A549 (cell line): ENCODE data around the gene DNAJC2. TPM values are rescaled to one million over a fixed set of nuclear protein-coding genes. Genes with fewer than 3 reads are reported as not detected.

ENCODE experiments used
- ATAC-seq, 2 experiments: fragments of 200-7000 bp in 1 of 2; fragments of >200 bp in 1 of 2; cut with Nextera tagmentation in 1 of 2; cut with Tn5 transposase in 1 of 2; 3 replicates each; pipeline versions ENCODE4 v1.8.0 to v1.9.1; 2018 to 2020; ENCODE audit warnings: mild to moderate bottlenecking in 1 of 2, moderate library complexity in 1 of 2
- CTCF ChIA-PET: fragments of 300-600 bp; sonication (Branson Sonifier 250); formaldehyde crosslinking; extraction: SDS; loops from one replicate; lab custom pipeline; 2021; ENCODE audit warnings: antibody characterized with exemption, inconsistent platforms; lab: Yijun Ruan, JAX
- POLR2A ChIA-PET: fragments of 350-600 bp; formaldehyde crosslinking; extraction: SDS; loops from one replicate; lab custom pipeline; 2021; ENCODE audit warnings: antibody characterized with exemption, inconsistent platforms; lab: Yijun Ruan, JAX
- DNase-seq, 2 experiments: peaks; one replicate each; pipeline versions ENCODE4 v3.0.0 to v3.0.0-alpha.2; 2011 to 2016; ENCODE audit warnings: low read depth in 1 of 2, low spot score in 1 of 2
- FAIRE-seq: peaks from 2 replicates; lab custom pipeline; 2011; peaks lifted over from hg19 to GRCh38; lab: Jason Lieb, UNC
- H3K27ac ChIP-seq, 2 experiments: fragments of >200 bp; sonication (Bioruptor Twin); formaldehyde crosslinking; 3 replicates each; pipeline ENCODE4 v1.5.1; 2016 to 2017
- H3K4me1 ChIP-seq: fragments of >200 bp; sonication (Bioruptor Twin); formaldehyde crosslinking; 3 replicates; pipeline ENCODE4 v1.6.1; 2016
- H3K4me2 ChIP-seq: fragments of >200 bp; sonication (Bioruptor Twin); formaldehyde crosslinking; 3 replicates; pipeline ENCODE4 v1.6.1; 2016
- H3K4me3 ChIP-seq: fragments of >200 bp; sonication (Bioruptor Twin); formaldehyde crosslinking; 3 replicates; pipeline ENCODE4 v1.5.1; 2016
- H3K9me3 ChIP-seq: fragments of >200 bp; sonication (Bioruptor Twin); formaldehyde crosslinking; 3 replicates; pipeline ENCODE4 v1.6.1; 2016
- ATOH8 ChIP-seq: fragments of 250-450 bp; sonication (Bioruptor Pico); IDR thresholded peaks from 2 replicates; pipeline ENCODE4 v1.5.0; 2020; ENCODE audit warnings: low read depth, mild to moderate bottlenecking, moderate library complexity
- CTCF ChIP-seq: fragments of >200 bp; sonication (Bioruptor Twin); formaldehyde crosslinking; IDR thresholded peaks from 3 replicates; pipeline ENCODE4 v1.5.1; 2016
- FOSB ChIP-seq: fragments of 250-450 bp; sonication (Bioruptor Pico); IDR thresholded peaks from 2 replicates; pipeline ENCODE4 v1.5.0; 2020; ENCODE audit warnings: mild to moderate bottlenecking, moderate library complexity
- FOSL2 ChIP-seq, 2 experiments: fragments of 450-650 bp in 1 of 2; fragments of >200 bp in 1 of 2; sonication (Bioruptor Twin) in 1 of 2; formaldehyde crosslinking; IDR thresholded peaks; 2 replicates each; pipeline versions ENCODE4 v1.5.0 to v1.6.1; 2016 to 2020; ENCODE audit warnings: mild to moderate bottlenecking in 1 of 2, moderate library complexity in 1 of 2
- FOXS1 ChIP-seq: fragments of 250-450 bp; sonication (Bioruptor Pico); IDR thresholded peaks from 2 replicates; pipeline ENCODE4 v1.5.0; 2020; ENCODE audit warnings: mild to moderate bottlenecking, moderate library complexity
- HES2 ChIP-seq: fragments of >200 bp; sonication (Bioruptor Twin); formaldehyde crosslinking; IDR thresholded peaks from 2 replicates; pipeline ENCODE4 v1.6.1; 2016
- HMGXB4 ChIP-seq: fragments of 250-450 bp; sonication (Bioruptor Pico); IDR thresholded peaks from 2 replicates; pipeline ENCODE4 v1.5.0; 2021; ENCODE audit warnings: mild to moderate bottlenecking, moderate library complexity, borderline replicate concordance
- HOXA7 ChIP-seq: fragments of 250-450 bp; sonication (Bioruptor Pico); IDR thresholded peaks from 2 replicates; pipeline ENCODE4 v1.5.0; 2020; ENCODE audit warnings: mild to moderate bottlenecking, moderate library complexity
- JUNB ChIP-seq: fragments of >200 bp; sonication (Bioruptor Twin); formaldehyde crosslinking; IDR thresholded peaks from 2 replicates; pipeline ENCODE4 v1.6.1; 2016
- MAZ ChIP-seq: fragments of 150-350 bp; IDR thresholded peaks from 2 replicates; pipeline ENCODE4 v1.6.1; 2014; ENCODE audit warnings: antibody characterized with exemption, low read depth, low read length, borderline replicate concordance
- MYC ChIP-seq: IDR thresholded peaks from 2 replicates; pipeline ENCODE4 v1.6.1; 2012; ENCODE audit warnings: mild to moderate bottlenecking, inconsistent platforms, low read length, improper control_type of control experiment, borderline replicate concordance
- NFE2L2 ChIP-seq: fragments of 150-350 bp; conservative IDR thresholded peaks from 2 replicates; pipeline ENCODE4 v1.6.1; 2014; ENCODE audit warnings: low read length
- POLR2AphosphoS2 ChIP-seq: conservative IDR thresholded peaks from 2 replicates; pipeline ENCODE4 v1.6.1; 2012; ENCODE audit warnings: low read length, improper control_type of control experiment, inconsistent platforms
- RARB ChIP-seq: fragments of 250-450 bp; sonication (Bioruptor Pico); IDR thresholded peaks from 2 replicates; pipeline ENCODE4 v1.8.0; 2021; ENCODE audit warnings: mild to moderate bottlenecking, moderate library complexity
- TFCP2L1 ChIP-seq: fragments of 250-450 bp; sonication (Bioruptor Pico); IDR thresholded peaks from 2 replicates; pipeline ENCODE4 v1.5.0; 2021; ENCODE audit warnings: mild to moderate bottlenecking
- TP53 ChIP-seq: fragments of 250-450 bp; sonication (Bioruptor Pico); IDR thresholded peaks from 2 replicates; pipeline ENCODE4 v1.5.0; 2021; ENCODE audit warnings: mild to moderate bottlenecking, moderate library complexity
- ZFP36 ChIP-seq: fragments of 450-650 bp; IDR thresholded peaks from 2 replicates; pipeline ENCODE4 v1.6.1; 2014; ENCODE audit warnings: borderline replicate concordance; ENCODE audit not compliant: partially characterized antibody
- WGBS: methylation state at CpG from one replicate; pipeline ENCODE4 v1.1.6; 2017; ENCODE audit errors: missing lambda C conversion rate; 5-methylcytosine and 5-hydroxymethylcytosine counted together
- polyA plus RNA-seq, 4 experiments: library from polyadenylated mRNA; depleted of rRNA in 3 of 4; stranded (reverse); fragments of >200 nt; fragmentation: RNase III in 1 of 4; extraction: RNeasy Plus Mini Kit Qiagen cat#74134 plus additional on column Dnase treatment in 1 of 4; gene quantifications; 2 replicates in 3 of 4; 3 replicates in 1 of 4; pipeline ENCODE4 v1.2.3, GENCODE V29; 2011 to 2017
- TF ChIP-seq, protein P1 (sequence below): fragments of 450-650 bp; IDR thresholded peaks from 2 replicates; pipeline ENCODE4 v1.6.1; 2014; ENCODE audit warnings: antibody characterized with exemption
- TF ChIP-seq, protein P2 (sequence below): fragments of >200 bp; sonication (Bioruptor Twin); formaldehyde crosslinking; IDR thresholded peaks from 3 replicates; pipeline ENCODE4 v1.6.1; 2016

The DNAJC2 gene
- polyA plus RNA-seq, 2 of the 4 experiments (the other 2 are of a cell fraction): 48.8 to 63.3 TPM

DNA sequence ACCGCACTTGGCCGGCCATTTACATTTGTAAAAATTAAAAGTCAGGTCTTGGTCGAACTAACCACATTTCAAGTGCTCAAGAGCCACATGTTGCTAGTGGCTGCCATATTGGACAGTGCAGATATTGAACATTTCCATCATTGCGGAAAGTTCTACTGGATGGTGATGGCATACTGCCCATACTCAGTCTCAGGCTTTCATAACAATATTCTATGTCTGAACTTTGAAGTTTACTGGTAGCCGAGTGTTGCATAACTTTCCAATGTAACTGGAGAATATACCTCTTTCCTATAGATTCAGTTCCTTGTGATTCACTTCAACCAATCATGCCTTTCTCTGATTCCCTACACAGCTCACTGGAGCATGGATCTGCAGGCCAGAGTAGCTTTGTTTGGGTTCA is 46.6 kb upstream of the DNAJC2 start:
- 83% methylated on average over 5 of the region's 5 CpGs for WGBS
- POLR2A ChIA-PET: no interaction called here

DNA sequence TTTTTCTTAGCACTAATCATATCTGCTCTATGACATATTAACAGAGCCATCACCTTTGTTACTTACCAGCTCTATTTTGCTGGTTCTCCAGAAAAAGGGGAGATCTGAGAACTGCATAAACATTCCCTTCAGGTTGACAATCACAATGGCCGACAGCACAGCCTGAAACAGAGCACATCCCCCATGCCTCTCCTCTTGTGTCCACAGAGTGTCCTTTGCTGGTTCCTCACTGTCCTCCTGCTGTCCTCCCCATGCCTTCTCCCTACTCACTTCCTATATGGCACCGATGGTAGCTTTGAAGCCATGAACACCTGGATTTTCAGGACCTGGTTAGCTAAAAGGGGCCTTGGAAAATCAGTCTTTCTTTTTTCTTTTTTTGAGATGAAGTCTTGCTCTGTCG is 44.7 kb upstream of the DNAJC2 start:
- ChIA-PET POLR2A (no interaction called here), CTCF (interaction anchor here (0.6 kb wide), 2 partner anchors 9 to 328 kb away, joined by 3 read pairs; no protein-coding TSS in a partner anchor)
- Histone ChIP-seq H3K27ac (no peak overlapping the region), H3K4me1 (no peaks in the 10 kb centered on the region), H3K9me3 (no peaks in the 10 kb centered on the region), H3K4me3 (no peak overlapping the region), H3K4me2 (no peak overlapping the region)
- DNase-seq: no peak
- no peak for ATAC-seq
- TF ChIP-seq RARB (CRISPR knock-in tag): no peak
- no peak for TF ChIP-seq JUNB
- TF ChIP-seq MYC: no peak
- TF ChIP-seq, protein P1, sequence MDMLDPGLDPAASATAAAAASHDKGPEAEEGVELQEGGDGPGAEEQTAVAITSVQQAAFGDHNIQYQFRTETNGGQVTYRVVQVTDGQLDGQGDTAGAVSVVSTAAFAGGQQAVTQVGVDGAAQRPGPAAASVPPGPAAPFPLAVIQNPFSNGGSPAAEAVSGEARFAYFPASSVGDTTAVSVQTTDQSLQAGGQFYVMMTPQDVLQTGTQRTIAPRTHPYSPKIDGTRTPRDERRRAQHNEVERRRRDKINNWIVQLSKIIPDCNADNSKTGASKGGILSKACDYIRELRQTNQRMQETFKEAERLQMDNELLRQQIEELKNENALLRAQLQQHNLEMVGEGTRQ: no peak
- no peak for TF ChIP-seq FOXS1
- no peak for TF ChIP-seq FOSB
- TF ChIP-seq MAZ: no peak
- TF ChIP-seq NFE2L2: no peak
- no peak for TF ChIP-seq CTCF
- TF ChIP-seq HMGXB4 (CRISPR knock-in tag): no peak
- no peak for TF ChIP-seq HOXA7 (CRISPR knock-in tag)
- TF ChIP-seq POLR2AphosphoS2: no peak
- TF ChIP-seq TP53 (CRISPR knock-in tag): no peak
- no peak for FAIRE-seq
- 40% methylated on average over 3 of the region's 3 CpGs for WGBS

More for the DNA sequence above, 46.6 kb upstream of the DNAJC2 start:
- no peak overlapping the region for H3K27ac ChIP-seq
- ATAC-seq (no peak), DNase-seq (no peak), FAIRE-seq (no peak)
- H3K4me2 ChIP-seq: no peak overlapping the region
- no peaks in the 10 kb centered on the region for H3K9me3 ChIP-seq
- CTCF ChIA-PET: no interaction called here
- H3K4me1 ChIP-seq: no peaks in the 10 kb centered on the region
- no peak overlapping the region for H3K4me3 ChIP-seq
- TF ChIP-seq, protein P2, sequence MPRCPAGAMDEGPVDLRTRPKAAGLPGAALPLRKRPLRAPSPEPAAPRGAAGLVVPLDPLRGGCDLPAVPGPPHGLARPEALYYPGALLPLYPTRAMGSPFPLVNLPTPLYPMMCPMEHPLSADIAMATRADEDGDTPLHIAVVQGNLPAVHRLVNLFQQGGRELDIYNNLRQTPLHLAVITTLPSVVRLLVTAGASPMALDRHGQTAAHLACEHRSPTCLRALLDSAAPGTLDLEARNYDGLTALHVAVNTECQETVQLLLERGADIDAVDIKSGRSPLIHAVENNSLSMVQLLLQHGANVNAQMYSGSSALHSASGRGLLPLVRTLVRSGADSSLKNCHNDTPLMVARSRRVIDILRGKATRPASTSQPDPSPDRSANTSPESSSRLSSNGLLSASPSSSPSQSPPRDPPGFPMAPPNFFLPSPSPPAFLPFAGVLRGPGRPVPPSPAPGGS: no peak
- TF ChIP-seq MYC (no peak), ATOH8 (CRISPR knock-in tag) (no peak), HES2 (no peak), POLR2AphosphoS2 (no peak), FOSL2 (IDR thresholded peaks at IDR 0.05) (no peak), FOSL2 (CRISPR knock-in tag; IDR thresholded peaks at IDR 0.05) (no peak), ZFP36 (no peak), HOXA7 (CRISPR knock-in tag) (no peak), TFCP2L1 (CRISPR knock-in tag) (no peak)
